HTERT RPE-1 (cell line): ENCODE data around the gene PARD3B.

Experiments used
- in situ Hi-C: fragments of 300-500 bp; cut with MboI; formaldehyde crosslinking; loops from 4 replicates; pipeline ENCODE4 v1.14.3; 2020; ENCODE audit warnings: low sequenced_read_pairs

Gene PARD3B

GRCh38 chr2:205169464-205169863, 624.2 kb downstream of the PARD3B start:
- in situ Hi-C loops, result no loop called here

GRCh38 chr2:205170399-205170798, 625.1 kb downstream of the PARD3B start:
- in situ Hi-C loops, result no loop called here

- in situ Hi-C loops, result no loop called here
These were observed 626.1 kb downstream of the PARD3B start for GRCh38 chr2:205171261-205171940.

- in situ Hi-C loops, result no loop called here
These were observed 630.6 kb downstream of the PARD3B start for GRCh38 chr2:205175831-205176230.

GRCh38 chr2:205176546-205176945, 631.3 kb downstream of the PARD3B start:
- in situ Hi-C loops, result no loop called here

- in situ Hi-C loops, result no loop called here
These were observed 632.3 kb downstream of the PARD3B start for GRCh38 chr2:205177546-205177945.

GRCh38 chr2:205180730-205181129, 635.5 kb downstream of the PARD3B start:
- in situ Hi-C loops, result no loop called here

GRCh38 chr2:205187731-205188130, 642.5 kb downstream of the PARD3B start:
- in situ Hi-C loops, result no loop called here

- in situ Hi-C loops, result no loop called here
These were observed 643.2 kb downstream of the PARD3B start for GRCh38 chr2:205188239-205189138.

- in situ Hi-C loops, result no loop called here
These were observed 644.0 kb downstream of the PARD3B start for GRCh38 chr2:205189301-205189700.

- in situ Hi-C loops, result no loop called here
These were observed 645.3 kb downstream of the PARD3B start for GRCh38 chr2:205190528-205190927.

GRCh38 chr2:205193125-205193835, 648.0 kb downstream of the PARD3B start:
- in situ Hi-C loops, result no loop called here

GRCh38 chr2:205193836-205194228, 648.6 kb downstream of the PARD3B start:
- in situ Hi-C loops, result no loop called here

- in situ Hi-C loops, result no loop called here
These were observed 652.3 kb downstream of the PARD3B start for GRCh38 chr2:205197468-205198139.

GRCh38 chr2:205198140-205198525, 652.9 kb downstream of the PARD3B start:
- in situ Hi-C loops, result no loop called here

- in situ Hi-C loops, result no loop called here
These were observed 654.0 kb downstream of the PARD3B start for GRCh38 chr2:205199165-205199850.

- in situ Hi-C loops, result no loop called here
These were observed 665.2 kb downstream of the PARD3B start for GRCh38 chr2:205210494-205210893.

- in situ Hi-C loops, result no loop called here
These were observed 667.1 kb downstream of the PARD3B start for GRCh38 chr2:205212357-205212756.

GRCh38 chr2:205216092-205216491, 670.8 kb downstream of the PARD3B start:
- in situ Hi-C loops, result no loop called here

- in situ Hi-C loops, result no loop called here
These were observed 671.3 kb downstream of the PARD3B start for GRCh38 chr2:205216580-205216979.
